HCT116 (cell line): Measurements from ENCODE around the gene SLC25A44. TPM values are rescaled to one million over a fixed set of nuclear protein-coding genes. Genes with fewer than 3 reads are reported as not detected.

ENCODE experiments used
- ATAC-seq: fragments of 200-7000 bp; cut with Tn5 transposase; 2 replicates; pipeline ENCODE4 v1.9.1; 2020; ENCODE audit warnings: mild to moderate bottlenecking, moderate library complexity
- BruUV-seq: library from RNA; stranded (reverse); fragments of 400-500 nt; replicated peaks from 2 replicates; lab custom pipeline; 2021; lab: Mats Ljungman, UMichigan
- CTCF ChIA-PET: fragments of 300-600 bp; sonication (Branson Sonifier 250); formaldehyde crosslinking; loops from one replicate; lab custom pipeline; 2021; ENCODE audit warnings: antibody characterized with exemption; lab: Charles Lee
- POLR2A ChIA-PET: fragments of 300-600, 350-600 bp; sonication (Branson Sonifier 250); formaldehyde crosslinking; loops from one replicate; lab custom pipeline; 2021; ENCODE audit warnings: antibody characterized with exemption; lab: Charles Lee
- RAD21 ChIA-PET, 2 experiments: fragments of 300-600 bp; sonication (Branson Sonifier 250); formaldehyde crosslinking; loops; one replicate each; lab custom pipeline; 2023; ENCODE audit warnings: low total read pairs in 2 of 2; ENCODE audit not compliant: uncharacterized antibody in 2 of 2, unreplicated experiment in 2 of 2, low non-redundant PET in 1 of 2; lab: Charles Lee
- DNase-seq: peaks from one replicate; pipeline ENCODE4 v3.0.0-alpha.2; 2010; ENCODE audit warnings: low read depth, low spot score
- H2AFZ ChIP-seq: fragments of 200-600 bp; shearing (Covaris generic), sonication (generic); 2 replicates; pipeline ENCODE4 v1.6.1; 2017; ENCODE audit warnings: low read depth, mixed run types, mixed read lengths, antibody characterized with exemption, low read length; ENCODE audit not compliant: poor library complexity, severe bottlenecking
- H3K27ac ChIP-seq: 2 replicates; pipeline ENCODE4 v1.5.1; 2012; ENCODE audit warnings: low read depth, low read length
- H3K27me3 ChIP-seq: fragments of 200-600 bp; sonication (generic); 2 replicates; pipeline ENCODE4 v1.6.1; 2016; ENCODE audit warnings: mixed run types, low read length, mixed read lengths; ENCODE audit not compliant: insufficient read depth
- H3K36me3 ChIP-seq, 2 experiments: fragments of 200-500 bp in 1 of 2; fragments of 200-600 bp in 1 of 2; sonication (Bioruptor generic) in 1 of 2; sonication (generic) in 1 of 2; 2 replicates each; pipeline versions ENCODE4 v1.5.1 to v1.6.1; 2014 to 2016; ENCODE audit warnings: low read length in 2 of 2, inconsistent platforms in 1 of 2, mixed read lengths in 1 of 2, mixed run types in 1 of 2; ENCODE audit not compliant: insufficient read depth in 2 of 2, control insufficient read depth in 1 of 2
- H3K4me1 ChIP-seq, 2 experiments: fragments of 200-600 bp in 1 of 2; sonication (generic) in 1 of 2; 2 replicates each; pipeline versions ENCODE4 v1.5.1 to v1.6.1; 2012 to 2017; ENCODE audit warnings: low read length in 2 of 2, inconsistent platforms in 1 of 2, mild to moderate bottlenecking in 1 of 2, mixed read lengths in 1 of 2, mixed run types in 1 of 2, moderate library complexity in 1 of 2; ENCODE audit not compliant: insufficient read depth in 2 of 2, control insufficient read depth in 1 of 2
- H3K4me2 ChIP-seq: fragments of 200-600 bp; sonication (generic); 2 replicates; pipeline ENCODE4 v1.6.1; 2017; ENCODE audit warnings: mixed run types, low read length, mixed read lengths
- H3K4me3 ChIP-seq, 2 experiments: fragments of 200-600 bp in 1 of 2; sonication (generic) in 1 of 2; replicated peaks in 1 of 2; 2 replicates each; pipeline ENCODE4 v1.5.1; 2011 to 2016; ENCODE audit warnings: low read length in 2 of 2, control low read depth in 1 of 2, low read depth in 1 of 2, mild to moderate bottlenecking in 1 of 2, mixed read lengths in 1 of 2, mixed run types in 1 of 2
- H3K79me2 ChIP-seq: fragments of 200-600 bp; sonication (generic); 2 replicates; pipeline ENCODE4 v1.6.1; 2017; ENCODE audit warnings: mild to moderate bottlenecking, mixed run types, low read length, moderate library complexity, mixed read lengths; ENCODE audit not compliant: insufficient read depth
- H3K9ac ChIP-seq: fragments of 200-600 bp; sonication (generic); 2 replicates; pipeline ENCODE4 v1.6.1; 2016; ENCODE audit warnings: low read length, mixed read lengths
- H3K9me2 ChIP-seq: fragments of 200-600 bp; sonication (generic), shearing (Covaris generic); 2 replicates; pipeline ENCODE4 v1.6.1; 2017; ENCODE audit warnings: mixed run types, mild to moderate bottlenecking, moderate library complexity; ENCODE audit not compliant: insufficient read depth
- H3K9me3 ChIP-seq, 2 experiments: fragments of 200-500 bp in 1 of 2; fragments of 200-600 bp in 1 of 2; sonication (Bioruptor generic) in 1 of 2; sonication (generic) in 1 of 2; 2 replicates each; pipeline ENCODE4 v1.6.1; 2014 to 2017; ENCODE audit warnings: low read length in 2 of 2, mixed read lengths in 2 of 2, inconsistent platforms in 1 of 2, low read depth in 1 of 2, mild to moderate bottlenecking in 1 of 2, mixed run types in 1 of 2, moderate library complexity in 1 of 2; ENCODE audit not compliant: control insufficient read depth in 1 of 2, insufficient read depth in 1 of 2
- H4K20me1 ChIP-seq: fragments of 200-600 bp; sonication (generic), shearing (Covaris generic); 2 replicates; pipeline ENCODE4 v1.6.1; 2017; ENCODE audit warnings: mixed run types, mild to moderate bottlenecking, moderate library complexity; ENCODE audit not compliant: insufficient read depth
- ATF3 ChIP-seq: IDR thresholded peaks from 2 replicates; pipeline ENCODE4 v1.6.1; 2012
- CBX3 ChIP-seq: IDR thresholded peaks from 2 replicates; pipeline ENCODE4 v1.6.1; 2012; ENCODE audit warnings: low read depth
- EGR1 ChIP-seq: IDR thresholded peaks from 2 replicates; pipeline ENCODE4 v1.6.1; 2012; ENCODE audit warnings: low read depth
- ELF1 ChIP-seq: IDR thresholded peaks from 2 replicates; pipeline ENCODE4 v1.6.1; 2012; ENCODE audit warnings: low read depth, borderline replicate concordance
- EZH2 ChIP-seq: fragments of 200-600 bp; sonication (generic); IDR thresholded peaks from 2 replicates; pipeline ENCODE4 v1.6.1; 2017; ENCODE audit warnings: antibody characterized with exemption, mixed run types
- EZH2phosphoT487 ChIP-seq: fragments of 200-600 bp; IDR thresholded peaks from 2 replicates; pipeline ENCODE4 v1.6.1; 2018; ENCODE audit warnings: antibody characterized with exemption, borderline replicate concordance
- FOSL1 ChIP-seq: IDR thresholded peaks from 2 replicates; pipeline ENCODE4 v1.6.1; 2012; ENCODE audit warnings: low read depth
- MAX ChIP-seq: IDR thresholded peaks from 2 replicates; pipeline ENCODE4 v1.6.1; 2012
- RAD21 ChIP-seq: IDR thresholded peaks from 2 replicates; pipeline ENCODE4 v1.6.1; 2012; ENCODE audit warnings: low read depth, mild to moderate bottlenecking
- REST ChIP-seq: IDR thresholded peaks from 2 replicates; pipeline ENCODE4 v1.6.1; 2012; ENCODE audit warnings: low read depth
- SIN3A ChIP-seq: IDR thresholded peaks from 2 replicates; pipeline ENCODE4 v1.6.1; 2012; ENCODE audit warnings: low read depth
- SP1 ChIP-seq: IDR thresholded peaks from 2 replicates; pipeline ENCODE4 v1.6.1; 2012; ENCODE audit warnings: low read depth
- SRF ChIP-seq: IDR thresholded peaks from 2 replicates; pipeline ENCODE4 v1.6.1; 2012; ENCODE audit warnings: low read depth
- TCF7L2 ChIP-seq: IDR thresholded peaks from 2 replicates; pipeline ENCODE4 v1.7.0; 2011; ENCODE audit warnings: borderline replicate concordance, inconsistent platforms; ENCODE audit not compliant: insufficient read depth, insufficient read length; ENCODE audit errors: extremely low read depth
- YY1 ChIP-seq: IDR thresholded peaks from 2 replicates; pipeline ENCODE4 v1.6.1; 2011; ENCODE audit warnings: low read length, low read depth, moderate library complexity, mild to moderate bottlenecking; ENCODE audit not compliant: insufficient replicate concordance; ENCODE audit errors: extremely low read depth
- ZBTB33 ChIP-seq: IDR thresholded peaks from 2 replicates; pipeline ENCODE4 v1.6.1; 2011; ENCODE audit warnings: mild to moderate bottlenecking, low read length, moderate library complexity; ENCODE audit not compliant: insufficient replicate concordance; ENCODE audit errors: extremely low read depth
- ZFX ChIP-seq: fragments of 450-650 bp; IDR thresholded peaks from 2 replicates; pipeline ENCODE4 v1.6.1; 2017
- ZNF274 ChIP-seq: fragments of 200-500 bp; sonication (Bioruptor generic); IDR thresholded peaks from 2 replicates; pipeline ENCODE4 v1.6.1; 2014; ENCODE audit warnings: mild to moderate bottlenecking, low read depth, low read length, inconsistent platforms
- intact Hi-C: fragments of 100-400 bp; cut with micrococcal nuclease; formaldehyde crosslinking; loops from 2 replicates; pipeline ENCODE4 v1.10.0; 2022
- total RNA-seq: library from RNA; stranded (reverse); gene quantifications from one replicate; pipeline ENCODE4 v1.2.1, GENCODE V29; 2021; ENCODE audit not compliant: unreplicated experiment

Gene SLC25A44
- total RNA-seq, 1 experiment from 2014 or later, result 17.5 TPM

- TF ChIP-seq REST (no peak), FOSL1 (no peak), CBX3 (no peak), EGR1 (peak; percentile 85), TCF7L2 (peak; percentile 50)
Measured at GRCh38 chr1:156193488-156194299, at the start of gene SLC25A44 (continued).

- ChIA-PET RAD21 (interaction anchor here (1.4 to 1.5 kb wide), 2 partner anchors 80 kb away, joined by 6 to 19 read pairs; no protein-coding TSS in a partner anchor), POLR2A (interaction anchor here (1.1 kb wide), 1 partner anchor 68 kb away, joined by 4 read pairs; the partner anchor contains the start of gene PMF1)
- Histone ChIP-seq H3K9me2 (no peaks in the 10 kb centered on the region), H3K9me3 (no peaks in the 10 kb centered on the region)
- DNase-seq, result no peak
- TF ChIP-seq ELF1 (no peak), EGR1 (no peak), FOSL1 (no peak), ZFX (no peak), ATF3 (no peak), SIN3A (no peak), EZH2phosphoT487 (no peak), SP1 (no peak), ZNF274 (no peak), YY1 (no peak), EZH2 (no peak), ZBTB33 (no peak), MAX (no peak), RAD21 (no peak), SRF (no peak)
- TF ChIP-seq, all 23 proteins: peak for 0
- Histone ChIP-seq H3K4me2 (no peak overlapping the region), H3K27me3 (no peaks in the 10 kb centered on the region; the same call in 1 of the 2 replicates), H3K27ac (no peak overlapping the region), H3K36me3 (peaks cover 0 to 4% of the 10 kb centered on the region in 2 experiments; a peak in 1 of 4 replicates), H3K79me2 (no peaks in the 10 kb centered on the region), H2AFZ (no peak overlapping the region), H4K20me1 (no peaks in the 10 kb centered on the region), H3K9ac (no peak overlapping the region), H3K4me3 (no peak overlapping the region), H3K4me1 (peaks cover 9 to 17% of the 10 kb centered on the region in 2 experiments)
- BruUV-seq, result no TSS peak
- CTCF ChIA-PET, result interaction anchor here (1.5 to 8.1 kb wide), 2 partner anchors 48 to 80 kb away, joined by 5 to 98 read pairs; no protein-coding TSS in a partner anchor
- intact Hi-C loops, result loop anchor here (5.0 to 10.0 kb wide), 2 partner anchors 173 to 300 kb away; no protein-coding TSS in a partner anchor
- no peak for ATAC-seq
Measured at GRCh38 chr1:156144742-156145141, 49.2 kb upstream of the SLC25A44 start.
